Middle frontal gyrus (tissue), 1 donor: ENCODE measurements around the gene SLC41A1.

Experiments used
- DNase-seq: peaks from one replicate; pipeline ENCODE4 v3.0.0-alpha.2; 2015; ENCODE audit warnings: low spot score; ENCODE audit errors: extremely low spot score

The SLC41A1 gene

DNA sequence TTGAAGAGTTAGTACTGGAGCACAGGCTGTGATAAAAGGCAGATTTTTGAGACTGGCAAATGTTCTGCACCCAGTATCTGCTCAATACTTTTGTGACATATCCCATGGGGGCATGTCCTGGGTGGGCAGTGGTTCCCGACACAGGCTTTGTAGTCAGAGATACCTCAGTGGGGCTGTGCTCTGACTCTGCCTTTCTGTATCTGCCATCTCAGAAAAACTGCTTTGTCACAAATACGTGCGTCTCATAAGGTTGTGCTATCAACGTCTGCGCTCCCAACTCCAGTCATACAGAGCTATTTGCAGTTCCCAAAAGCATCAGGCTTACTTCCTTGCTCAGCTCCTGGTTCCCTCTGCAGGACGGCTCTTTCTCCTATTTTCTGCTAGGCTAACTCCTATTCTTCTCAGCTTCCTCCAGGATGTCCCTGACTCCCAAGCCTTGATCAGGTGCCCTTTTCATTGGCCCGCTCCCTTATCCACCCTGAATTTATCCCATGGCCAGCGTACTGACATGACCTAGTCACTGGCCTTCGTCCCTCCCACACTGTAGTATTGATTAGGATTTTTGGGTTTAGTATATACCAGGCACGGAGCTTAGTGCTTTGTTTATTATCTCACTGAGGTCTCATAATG, 25.6 kb downstream of the SLC41A1 start:
- DNase-seq: no peak

GRCh38 chr1:205786601-205787000, 26.4 kb downstream of the SLC41A1 start:
- no peak for DNase-seq

DNA sequence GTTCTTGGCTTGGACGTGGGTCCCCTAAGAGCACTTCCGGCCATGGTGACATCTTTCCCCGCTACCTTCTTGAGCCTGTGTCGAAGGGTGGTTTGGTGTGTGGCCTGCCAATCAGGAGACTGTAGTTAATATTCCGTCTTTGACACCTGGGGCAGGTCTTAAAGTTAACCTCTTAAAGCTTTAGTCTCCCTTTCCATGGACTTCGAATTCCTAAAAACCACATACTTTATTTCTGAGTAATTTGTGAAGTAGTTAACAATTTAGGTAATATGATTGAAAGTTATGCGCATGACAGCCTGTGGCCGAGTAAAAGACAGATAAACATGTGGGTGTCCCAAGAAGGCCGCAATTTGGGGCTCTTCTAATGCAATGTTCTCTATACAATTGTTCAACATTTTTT, 27.6 kb downstream of the SLC41A1 start:
- no peak for DNase-seq

DNA sequence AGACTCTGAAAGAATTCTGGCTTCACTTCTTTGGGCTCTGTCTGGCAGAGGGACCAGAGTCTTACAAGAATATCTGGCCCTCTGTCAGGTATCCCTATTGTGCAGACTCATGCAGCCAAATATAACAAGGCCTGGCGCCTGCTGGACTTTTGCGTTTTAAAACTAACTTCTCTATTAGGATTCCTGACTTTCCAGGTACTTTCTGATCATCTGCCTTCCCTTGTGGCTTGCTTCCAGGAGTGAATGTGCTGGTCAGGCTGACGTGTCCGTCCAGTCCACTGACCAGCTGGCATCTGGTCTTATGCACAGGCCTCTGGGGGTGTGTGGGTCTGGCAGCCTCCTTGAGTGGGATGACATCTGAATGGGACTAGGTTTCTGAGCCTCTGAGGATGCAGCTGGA, 29.1 kb downstream of the SLC41A1 start:
- DNase-seq: no peak

DNA sequence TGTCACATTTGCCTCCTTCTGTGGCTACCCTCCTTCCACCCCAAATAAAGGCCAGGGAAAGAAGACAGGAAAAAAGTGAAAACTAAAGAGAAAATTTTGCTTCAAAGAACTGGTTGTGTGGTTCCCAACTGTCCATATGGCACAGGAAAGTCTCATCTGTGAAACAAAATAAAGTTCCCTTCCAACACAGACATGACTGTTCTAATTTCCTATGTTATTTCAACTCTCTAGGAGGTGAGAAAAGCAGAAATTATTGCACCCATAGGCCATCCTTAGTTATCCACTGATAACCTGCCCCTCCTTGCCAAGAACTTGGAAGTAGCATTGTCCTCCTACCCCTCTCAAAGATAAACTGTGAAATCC, 29.6 kb downstream of the SLC41A1 start:
- no peak for DNase-seq

DNA sequence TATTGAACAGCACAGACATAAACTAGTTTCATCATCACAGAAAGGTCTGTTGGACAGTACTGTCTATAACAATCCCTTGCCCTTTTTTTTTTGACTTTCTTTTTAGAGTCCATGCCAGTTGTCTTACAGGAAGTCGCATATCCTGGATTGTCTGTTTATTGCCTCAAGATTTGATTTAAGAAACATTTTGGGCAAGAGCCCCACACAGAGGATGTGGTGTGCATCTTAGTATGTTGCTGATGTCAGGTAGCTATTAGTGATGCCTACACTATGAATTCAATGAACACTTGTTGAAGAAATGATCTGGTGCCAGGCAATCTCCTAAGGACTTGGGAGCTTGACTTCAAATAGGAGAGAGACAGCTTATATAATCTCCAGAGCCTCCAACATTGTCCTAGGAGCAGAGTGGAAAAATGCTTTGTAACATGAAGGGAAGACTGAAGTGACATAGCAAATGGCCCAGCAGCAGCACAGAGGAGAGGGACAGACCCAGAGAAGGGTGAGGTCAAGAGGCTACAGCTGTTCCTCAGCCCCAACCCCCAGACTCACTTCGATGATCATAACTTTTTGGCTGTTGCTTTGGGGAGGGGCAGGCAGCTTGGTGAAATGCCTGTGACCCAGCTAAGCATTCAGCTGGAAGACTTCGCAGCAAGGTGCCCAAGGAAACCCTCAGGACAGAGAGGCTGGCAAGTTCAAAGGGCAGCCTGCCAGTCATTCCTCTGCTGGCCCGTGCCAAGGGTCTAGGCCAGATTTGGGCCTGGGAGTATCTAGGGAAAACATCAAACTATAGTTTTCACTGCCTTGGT, 30.2 kb downstream of the SLC41A1 start:
- no peak for DNase-seq

DNA sequence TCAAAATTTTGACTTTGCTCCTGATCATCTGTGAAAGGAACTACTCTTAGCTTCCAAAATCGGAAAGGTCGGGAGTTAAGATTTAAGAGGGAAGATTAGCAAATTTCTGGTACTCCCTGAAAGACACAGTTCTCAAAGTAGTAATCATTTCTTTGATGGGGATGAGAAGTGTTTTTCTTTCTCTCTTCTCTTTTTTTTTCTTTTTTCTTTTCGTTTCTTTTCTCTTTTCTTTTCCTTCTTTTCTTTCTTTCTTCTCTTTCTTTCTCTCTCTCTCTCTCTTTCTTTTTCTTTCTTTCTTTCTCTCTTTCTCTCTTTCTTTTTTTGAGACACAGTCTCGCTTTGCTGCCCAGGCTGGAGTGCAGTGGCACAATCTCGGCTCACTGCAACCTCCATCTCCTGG, 32.7 kb downstream of the SLC41A1 start:
- DNase-seq: no peak

DNA sequence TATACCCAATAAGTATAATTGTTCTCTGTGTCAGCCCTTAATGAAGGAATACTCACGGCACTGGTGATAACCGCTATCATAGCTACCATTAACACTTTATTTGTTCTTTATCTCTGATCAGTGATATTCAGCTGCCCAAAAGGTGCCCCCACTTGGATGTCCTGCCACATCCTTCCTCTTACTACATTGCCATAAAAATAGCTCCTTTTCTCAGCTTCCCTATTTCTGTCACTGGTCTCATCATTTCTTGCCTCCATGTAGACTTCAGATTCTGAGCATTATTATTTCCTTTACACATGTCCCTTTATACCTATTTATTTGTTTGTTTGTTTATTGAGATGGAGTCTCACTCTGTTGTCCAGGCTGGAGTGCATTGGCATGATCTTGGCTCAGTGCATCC, 35.0 kb downstream of the SLC41A1 start:
- DNase-seq: no peak

GRCh38 chr1:205775717-205776056, 37.3 kb downstream of the SLC41A1 start:
- no peak for DNase-seq

DNA sequence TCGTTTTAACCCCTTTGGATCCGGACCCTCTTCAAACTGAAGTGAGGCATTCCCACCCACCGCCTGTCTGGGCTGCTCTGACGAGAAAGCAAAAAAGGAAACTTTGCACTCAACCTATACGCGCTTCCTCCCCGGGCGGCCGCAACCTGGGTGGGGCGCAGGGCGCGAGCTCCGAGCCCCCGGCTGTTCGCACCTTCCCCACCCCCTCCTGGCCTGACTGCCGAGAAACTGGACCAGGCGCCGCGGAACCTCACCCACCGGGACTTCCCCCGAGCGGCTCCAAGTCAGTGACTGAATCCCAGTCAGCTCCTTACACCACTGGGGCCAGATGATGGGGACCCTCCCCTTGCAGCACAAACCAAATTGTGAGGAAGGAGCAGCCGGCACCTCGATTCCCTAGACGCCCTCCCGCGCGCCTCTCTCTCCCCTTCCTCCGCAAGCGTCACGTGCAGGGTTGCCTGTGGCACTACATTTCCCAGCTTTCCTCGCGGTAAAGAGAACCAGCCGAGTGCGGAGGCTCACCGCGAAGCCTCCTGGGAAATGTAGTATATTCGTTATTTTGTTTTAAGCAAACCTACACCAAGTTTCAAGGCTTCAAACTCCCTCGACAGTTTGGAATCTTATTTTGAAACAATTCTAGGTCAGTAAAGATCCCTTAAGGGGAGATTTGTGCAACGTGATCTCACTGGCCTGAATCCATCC, 37.8 kb downstream of the SLC41A1 start, which contains the start of gene RAB29:
Gene RAB29, minus strand, starts transcription at position 468 of the 702 bp plus-strand sequence. CDS start 526 bp downstream, outside the sequence.
- peak; percentile 71 for DNase-seq

DNA sequence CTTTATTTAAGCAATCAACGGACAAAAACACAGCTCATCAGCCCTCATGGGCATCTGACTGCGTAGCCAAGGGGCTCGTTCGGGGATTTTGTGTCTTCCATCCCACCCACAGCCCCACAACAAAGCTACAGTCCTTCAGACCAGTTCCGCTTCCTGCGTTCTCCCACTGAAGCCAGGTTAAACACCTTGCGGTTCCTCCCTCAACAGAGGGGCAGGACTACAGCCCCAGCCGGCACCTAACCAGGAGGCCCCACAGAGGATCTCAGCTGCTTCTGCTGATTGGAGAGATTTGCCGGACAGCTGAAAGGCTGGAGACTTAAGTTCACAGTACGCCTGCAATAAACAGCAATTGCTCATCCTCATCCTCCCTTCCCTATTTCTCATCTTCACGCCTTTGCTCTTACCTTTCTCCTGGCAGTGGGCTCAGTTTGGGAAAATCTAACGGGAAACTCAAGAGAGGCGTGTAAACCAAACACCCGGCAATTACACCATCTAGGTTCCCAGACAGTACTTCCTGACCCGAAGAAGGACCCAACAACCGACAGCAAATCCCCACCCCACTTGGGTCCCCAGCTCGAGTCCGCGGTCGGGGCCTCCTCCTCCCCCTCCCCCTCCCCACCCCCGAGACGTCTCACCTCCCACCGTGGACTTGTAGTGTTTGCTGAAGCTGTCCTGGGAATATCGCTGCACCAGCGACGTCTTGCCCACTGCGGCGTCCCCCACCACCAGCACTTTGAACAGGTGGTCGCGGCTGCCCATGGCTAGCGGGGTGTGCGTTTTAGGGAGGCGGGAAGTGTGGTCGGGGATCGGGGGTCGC, 38.6 kb downstream of the SLC41A1 start:
- no peak for DNase-seq

DNA sequence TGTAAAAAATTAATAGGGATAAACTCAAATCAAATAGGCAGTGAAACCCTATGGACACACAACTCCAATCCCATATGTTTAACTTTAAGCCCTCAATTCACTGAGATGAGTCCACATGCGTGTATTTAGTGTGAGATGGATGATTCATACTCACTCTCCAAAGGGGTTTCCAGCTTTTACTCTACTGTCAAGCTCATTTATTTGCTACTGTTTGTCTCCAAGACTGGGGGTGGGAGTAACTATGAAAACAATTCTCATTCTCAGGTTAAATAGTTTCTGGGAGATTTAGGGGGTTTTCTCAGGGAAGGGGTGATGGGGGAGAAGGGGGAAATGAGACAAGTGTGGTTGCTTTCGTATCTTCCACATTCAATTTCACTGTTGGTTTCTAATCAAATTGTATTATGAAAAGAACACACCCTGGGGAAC, 40.4 kb downstream of the SLC41A1 start:
- DNase-seq: no peak

DNA sequence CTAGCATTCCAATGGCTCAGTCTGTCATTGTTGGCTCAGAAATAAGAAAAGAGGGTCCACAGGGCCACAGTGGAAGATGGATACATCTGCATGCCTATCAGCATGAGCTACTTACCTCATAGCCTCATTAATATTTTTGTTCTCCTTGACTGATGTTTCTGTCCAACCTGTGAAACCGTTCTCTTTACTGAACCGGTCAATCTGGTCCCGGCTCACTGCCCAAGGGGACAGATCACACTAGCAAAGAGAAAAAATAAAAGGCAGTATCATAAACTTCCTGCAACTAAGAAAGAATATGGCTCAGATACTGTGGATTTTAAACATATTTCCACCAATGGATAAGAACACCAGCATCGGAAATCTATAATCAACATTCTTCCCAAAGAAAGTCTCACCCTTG, 42.4 kb downstream of the SLC41A1 start:
- DNase-seq: no peak

- DNase-seq: no peak
Observed at GRCh38 chr1:205769641-205770365, 43.2 kb downstream of the SLC41A1 start.

- DNase-seq: no peak
Observed at GRCh38 chr1:205767248-205767647, 45.8 kb downstream of the SLC41A1 start.

DNA sequence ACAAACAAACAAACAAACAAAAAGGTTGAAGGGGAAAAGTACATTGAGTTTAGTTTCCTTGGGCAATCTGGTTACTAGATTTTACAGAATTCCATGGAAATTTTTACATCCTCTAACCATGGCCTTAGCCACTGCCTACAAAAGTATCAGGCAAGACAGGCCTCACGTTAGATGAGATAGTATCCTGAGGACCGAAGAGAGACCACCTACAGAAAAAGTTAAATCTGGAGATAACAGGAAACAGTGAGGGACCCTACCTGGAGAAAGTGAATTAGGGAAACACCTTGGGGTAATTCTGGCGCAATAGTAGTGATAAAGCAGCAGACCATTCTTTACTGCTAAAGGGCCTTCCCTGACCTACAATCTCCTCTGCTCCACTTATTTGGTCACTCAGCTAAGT, 46.4 kb downstream of the SLC41A1 start:
- DNase-seq: no peak

DNA sequence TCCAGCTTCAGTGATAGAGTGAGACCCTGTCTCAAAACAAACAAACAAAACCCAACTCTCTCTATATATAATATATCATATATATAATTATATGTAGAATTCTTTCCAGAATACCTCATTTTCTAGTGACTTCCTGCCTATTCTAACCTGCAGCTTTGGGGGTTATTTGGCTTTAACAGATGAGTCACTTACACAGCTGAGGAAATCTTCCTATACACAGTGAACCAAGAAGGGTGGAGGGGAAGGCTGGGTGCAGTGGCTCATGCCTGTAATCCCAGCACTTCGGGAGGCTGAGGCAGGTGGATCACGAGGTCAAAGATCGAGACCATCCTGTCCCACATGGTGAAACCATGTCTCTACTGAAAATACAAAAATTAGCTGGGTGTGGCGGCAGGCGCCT, 47.0 kb downstream of the SLC41A1 start:
- DNase-seq: no peak

DNA sequence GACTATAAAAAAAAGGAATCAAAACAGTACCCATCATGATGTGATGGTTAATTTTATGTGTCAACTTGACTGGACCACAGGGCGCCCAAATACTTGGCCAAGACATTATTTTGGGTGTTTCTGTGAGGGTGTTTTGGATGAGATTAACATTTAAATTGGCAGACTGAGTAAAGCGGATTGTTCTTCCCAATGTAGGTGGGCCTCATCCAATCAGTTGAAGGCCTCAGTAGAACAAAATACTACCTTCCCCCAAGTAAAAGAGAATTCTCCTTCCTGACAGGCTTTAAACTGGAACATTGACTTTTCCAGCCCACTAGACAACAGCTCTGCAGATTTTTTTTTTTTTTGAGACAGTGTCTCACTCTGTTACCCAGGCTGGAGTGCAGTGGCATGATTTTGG, 48.4 kb downstream of the SLC41A1 start:
- no peak for DNase-seq

DNA sequence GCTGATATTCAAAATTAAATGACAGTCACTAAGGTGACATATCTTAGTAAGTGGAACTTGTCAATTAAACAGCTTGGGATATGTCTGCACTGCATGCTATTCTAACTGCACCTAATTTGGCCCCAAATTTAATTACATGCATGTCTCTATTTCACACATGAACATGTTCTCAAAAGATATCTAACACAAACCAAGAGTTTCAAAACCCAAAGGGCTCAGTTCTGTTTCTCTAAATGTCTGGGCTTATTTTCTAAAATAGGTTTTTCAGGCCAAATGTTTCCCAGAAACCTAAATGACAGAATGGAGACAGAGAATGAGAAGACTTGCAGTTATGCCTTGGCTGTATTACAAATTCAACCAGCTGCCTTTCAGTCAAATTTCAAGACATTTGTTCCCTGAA, 49.0 kb downstream of the SLC41A1 start:
- DNase-seq: no peak

DNA sequence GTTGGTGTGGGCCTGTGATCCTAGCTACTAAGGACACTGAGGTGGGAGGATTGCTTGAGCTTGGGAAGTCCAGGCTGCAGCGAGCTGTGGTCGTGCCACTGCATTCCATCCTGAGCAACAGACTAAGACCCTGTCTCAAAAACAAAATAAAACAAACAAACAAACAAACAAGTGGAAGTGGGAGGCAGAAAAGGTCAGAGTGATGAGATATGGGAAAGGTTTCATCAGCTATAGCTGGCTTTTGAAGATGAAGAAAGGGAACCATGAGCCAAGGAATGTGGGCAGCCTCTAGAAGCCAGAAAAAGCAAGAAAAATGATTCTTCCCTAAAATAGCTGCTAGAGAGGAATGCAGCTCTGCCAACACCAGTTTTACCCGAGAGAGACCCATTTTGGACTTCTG, 52.4 kb downstream of the SLC41A1 start:
- no peak for DNase-seq

- no peak for DNase-seq
Observed at GRCh38 chr1:205756552-205756951, 56.4 kb downstream of the SLC41A1 start.
